ENCODE results near the gene LSM6.

Gene LSM6

GRCh38 chr4:146183209-146183608 is 7.7 kb downstream of the LSM6 start:
- in situ Hi-C loops (cut with MboI; ENCODE audit: low sequenced_read_pairs): no loop called here

GRCh38 chr4:146186041-146186440 is 10.5 kb downstream of the LSM6 start:
- in situ Hi-C loops (cut with MboI; ENCODE audit: low sequenced_read_pairs): no loop called here

GRCh38 chr4:146186596-146186995 is 11.1 kb downstream of the LSM6 start:
- in situ Hi-C loops (cut with MboI; ENCODE audit: low sequenced_read_pairs): no loop called here

GRCh38 chr4:146190456-146190855 is 14.9 kb downstream of the LSM6 start:
- in situ Hi-C loops (cut with MboI; ENCODE audit: low sequenced_read_pairs): no loop called here

- in situ Hi-C loops (cut with MboI; ENCODE audit: low sequenced_read_pairs): no loop called here
Measured at GRCh38 chr4:146191766-146192458, 16.4 kb downstream of the LSM6 start.

GRCh38 chr4:146193628-146194027 is 18.1 kb downstream of the LSM6 start:
- in situ Hi-C loops (cut with MboI; ENCODE audit: low sequenced_read_pairs): no loop called here

- in situ Hi-C loops (cut with MboI; ENCODE audit: low sequenced_read_pairs): no loop called here
Measured at GRCh38 chr4:146194212-146194611, 18.7 kb downstream of the LSM6 start.

GRCh38 chr4:146202665-146203064 is 27.1 kb downstream of the LSM6 start:
- in situ Hi-C loops (cut with MboI; ENCODE audit: low sequenced_read_pairs): no loop called here

GRCh38 chr4:146207410-146207809 is 31.9 kb downstream of the LSM6 start:
- in situ Hi-C loops (cut with MboI; ENCODE audit: low sequenced_read_pairs): no loop called here

- in situ Hi-C loops (cut with MboI; ENCODE audit: low sequenced_read_pairs): no loop called here
Measured at GRCh38 chr4:146210890-146211289, 35.4 kb downstream of the LSM6 start.

- in situ Hi-C loops (cut with MboI; ENCODE audit: low sequenced_read_pairs): no loop called here
Measured at GRCh38 chr4:146211440-146211839, 35.9 kb downstream of the LSM6 start.

GRCh38 chr4:146212781-146213180 is 37.3 kb downstream of the LSM6 start:
- in situ Hi-C loops (cut with MboI; ENCODE audit: low sequenced_read_pairs): no loop called here

- in situ Hi-C loops (cut with MboI; ENCODE audit: low sequenced_read_pairs): no loop called here
Measured at GRCh38 chr4:146214238-146214637, 38.7 kb downstream of the LSM6 start, which contains the start of gene REELD1. REELD1 (plus strand) TSS chr4:146214538; CDS start chr4:146216953, 2,415 bp downstream.

GRCh38 chr4:146222313-146222712 is 46.8 kb downstream of the LSM6 start:
- in situ Hi-C loops (cut with MboI; ENCODE audit: low sequenced_read_pairs): no loop called here

GRCh38 chr4:146224326-146224966 is 48.9 kb downstream of the LSM6 start:
- in situ Hi-C loops (cut with MboI; ENCODE audit: low sequenced_read_pairs): no loop called here

GRCh38 chr4:146229406-146229805 is 53.9 kb downstream of the LSM6 start:
- in situ Hi-C loops (cut with MboI; ENCODE audit: low sequenced_read_pairs): no loop called here

GRCh38 chr4:146232131-146232722 is 56.7 kb downstream of the LSM6 start:
- in situ Hi-C loops (cut with MboI; ENCODE audit: low sequenced_read_pairs): no loop called here

GRCh38 chr4:146235654-146236177 is 60.2 kb downstream of the LSM6 start:
- in situ Hi-C loops (cut with MboI; ENCODE audit: low sequenced_read_pairs): no loop called here

- in situ Hi-C loops (cut with MboI; ENCODE audit: low sequenced_read_pairs): no loop called here
Measured at GRCh38 chr4:146236216-146236615, 60.7 kb downstream of the LSM6 start.

GRCh38 chr4:146237092-146237491 is 61.6 kb downstream of the LSM6 start:
- in situ Hi-C loops (cut with MboI; ENCODE audit: low sequenced_read_pairs): no loop called here

- in situ Hi-C loops (cut with MboI; ENCODE audit: low sequenced_read_pairs): no loop called here
Measured at GRCh38 chr4:146238107-146238506, 62.6 kb downstream of the LSM6 start.

Data from hTERT RPE-1 (cell line).